MCF 10A (cell line): ENCODE data around the gene BCAT1. TPM values are rescaled to one million over a fixed set of nuclear protein-coding genes. Genes with fewer than 3 reads are reported as not detected.
A peak's percentile ranks its signal among the peaks of the same experiment; 100 is the strongest.

Source experiments
- BruUV-seq: library from RNA; stranded (reverse); fragments of 400-500 nt; replicated peaks from 2 replicates; lab custom pipeline; 2021; lab: Mats Ljungman, UMichigan
- CTCF ChIA-PET: fragments of 300-600 bp; sonication (Branson Sonifier 250); formaldehyde crosslinking; extraction: SDS; loops from one replicate; lab custom pipeline; 2021; ENCODE audit warnings: antibody characterized with exemption, inconsistent platforms; lab: Yijun Ruan, JAX
- POLR2A ChIA-PET: fragments of 300-600, 350-650 bp; sonication (Branson Sonifier 250); formaldehyde crosslinking; extraction: SDS; loops from one replicate; lab custom pipeline; 2020; ENCODE audit warnings: antibody characterized with exemption, inconsistent platforms; lab: Yijun Ruan, JAX
- DNase-seq: peaks from one replicate; pipeline ENCODE4 v3.0.0-alpha.2; 2018; ENCODE audit not compliant: unreplicated experiment
- H3K27ac Mint-ChIP-seq: one replicate; pipeline ENCODE4 v1.8.0; 2022; ENCODE audit warnings: mild to moderate bottlenecking, low read depth, mixed read lengths; ENCODE audit not compliant: unreplicated experiment
- H3K27me3 Mint-ChIP-seq: one replicate; pipeline ENCODE4 v1.8.0; 2022; ENCODE audit warnings: mixed read lengths; ENCODE audit not compliant: insufficient read depth, unreplicated experiment
- H3K36me3 Mint-ChIP-seq: one replicate; pipeline ENCODE4 v1.8.0; 2022; ENCODE audit warnings: mild to moderate bottlenecking, moderate library complexity, mixed read lengths; ENCODE audit not compliant: insufficient read depth, unreplicated experiment
- H3K4me1 Mint-ChIP-seq: one replicate; pipeline ENCODE4 v1.8.0; 2022; ENCODE audit warnings: mixed read lengths; ENCODE audit not compliant: insufficient read depth, unreplicated experiment
- H3K4me3 Mint-ChIP-seq: one replicate; pipeline ENCODE4 v1.8.0; 2022; ENCODE audit warnings: mild to moderate bottlenecking, moderate library complexity, mixed read lengths; ENCODE audit not compliant: unreplicated experiment
- H3K9me3 Mint-ChIP-seq: one replicate; pipeline ENCODE4 v1.8.0; 2022; ENCODE audit warnings: mixed read lengths; ENCODE audit not compliant: unreplicated experiment
- intact Hi-C: fragments of 100-400 bp; cut with micrococcal nuclease; formaldehyde crosslinking; loops from 2 replicates; pipeline ENCODE4 v1.14.1; 2022
- total RNA-seq: library from RNA; stranded (reverse); gene quantifications from 2 replicates; pipeline ENCODE4 v1.2.3, GENCODE V29; 2022
- TF ChIP-seq, protein P1 (sequence below): fragments of 200-600 bp; IDR thresholded peaks from one replicate; pipeline ENCODE4 v1.8.0; 2022; ENCODE audit warnings: antibody characterized with exemption, mild to moderate bottlenecking; ENCODE audit not compliant: unreplicated experiment

The BCAT1 gene
- total RNA-seq, 1 experiment from 2014 or later, result 0.12 TPM

DNA sequence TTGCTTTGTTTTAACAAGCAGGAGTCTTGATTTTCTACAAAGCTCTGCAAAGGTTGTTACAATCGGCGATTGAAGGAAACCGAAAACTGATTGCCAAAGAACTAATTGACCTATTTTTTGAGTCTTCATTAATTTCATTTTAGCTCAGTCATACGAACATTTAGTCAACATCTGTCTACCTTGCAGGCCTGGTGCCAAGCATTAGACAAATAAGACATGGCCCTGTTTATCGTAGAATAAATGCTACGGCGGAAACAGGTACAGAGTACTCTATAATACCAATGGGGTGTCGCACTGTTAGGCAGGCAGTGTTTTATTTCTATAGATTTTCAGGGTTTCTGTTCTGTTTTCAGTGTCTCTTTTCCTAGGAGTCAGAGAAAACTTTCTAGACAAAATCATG lies 171.5 kb downstream of the BCAT1 start:
- no peaks in the 10 kb centered on the region for H3K9me3 Mint-ChIP-seq
- intact Hi-C loops, result loop anchor here (5.0 kb wide), 1 partner anchor 500 kb away; no protein-coding TSS in a partner anchor

DNA sequence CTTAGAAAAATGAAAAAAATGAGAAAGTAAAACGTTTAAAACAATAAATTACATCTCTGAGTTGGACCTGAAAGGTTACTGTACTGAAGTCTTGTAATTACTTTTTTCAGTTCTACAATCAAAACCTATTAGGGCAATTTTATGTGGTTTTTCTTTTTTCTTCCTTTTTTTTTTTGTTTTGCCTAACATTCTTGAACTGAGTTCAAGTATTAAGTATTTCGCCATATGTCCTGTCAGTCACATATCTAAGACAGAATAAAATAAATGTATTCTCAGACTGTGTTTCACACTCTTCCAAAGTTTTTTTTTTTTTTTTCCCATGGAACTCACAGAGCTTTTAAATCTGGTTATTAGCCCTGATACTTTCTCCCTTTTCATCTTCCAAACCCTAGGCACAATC lies 172.0 kb downstream of the BCAT1 start:
- no peaks in the 10 kb centered on the region for H3K36me3 Mint-ChIP-seq
- H3K4me1 Mint-ChIP-seq, result peaks cover 6% of the 10 kb centered on the region
- no peaks in the 10 kb centered on the region for H3K27me3 Mint-ChIP-seq
- ChIA-PET POLR2A (no interaction called here), CTCF (interaction anchor here (0.7 to 3.3 kb wide), 4 partner anchors 12 to 764 kb away, joined by 4 to 19 read pairs (median 4); no protein-coding TSS in a partner anchor)
- DNase-seq, result peak; percentile 25
- no TSS peak for BruUV-seq
- H3K27ac Mint-ChIP-seq, result no peak overlapping the region
- intact Hi-C loops, result loop anchor here (5.0 kb wide), 1 partner anchor 500 kb away; no protein-coding TSS in a partner anchor
- TF ChIP-seq, protein P1, sequence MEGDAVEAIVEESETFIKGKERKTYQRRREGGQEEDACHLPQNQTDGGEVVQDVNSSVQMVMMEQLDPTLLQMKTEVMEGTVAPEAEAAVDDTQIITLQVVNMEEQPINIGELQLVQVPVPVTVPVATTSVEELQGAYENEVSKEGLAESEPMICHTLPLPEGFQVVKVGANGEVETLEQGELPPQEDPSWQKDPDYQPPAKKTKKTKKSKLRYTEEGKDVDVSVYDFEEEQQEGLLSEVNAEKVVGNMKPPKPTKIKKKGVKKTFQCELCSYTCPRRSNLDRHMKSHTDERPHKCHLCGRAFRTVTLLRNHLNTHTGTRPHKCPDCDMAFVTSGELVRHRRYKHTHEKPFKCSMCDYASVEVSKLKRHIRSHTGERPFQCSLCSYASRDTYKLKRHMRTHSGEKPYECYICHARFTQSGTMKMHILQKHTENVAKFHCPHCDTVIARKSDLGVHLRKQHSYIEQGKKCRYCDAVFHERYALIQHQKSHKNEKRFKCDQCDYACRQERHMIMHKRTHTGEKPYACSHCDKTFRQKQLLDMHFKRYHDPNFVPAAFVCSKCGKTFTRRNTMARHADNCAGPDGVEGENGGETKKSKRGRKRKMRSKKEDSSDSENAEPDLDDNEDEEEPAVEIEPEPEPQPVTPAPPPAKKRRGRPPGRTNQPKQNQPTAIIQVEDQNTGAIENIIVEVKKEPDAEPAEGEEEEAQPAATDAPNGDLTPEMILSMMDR, result no peak
- no peak overlapping the region for H3K4me3 Mint-ChIP-seq
- no peaks in the 10 kb centered on the region for H3K9me3 Mint-ChIP-seq

More for the DNA sequence above, 171.5 kb downstream of the BCAT1 start:
- no TSS peak for BruUV-seq
- H3K4me3 Mint-ChIP-seq, result no peak overlapping the region
- H3K27ac Mint-ChIP-seq, result no peak overlapping the region
- ChIA-PET CTCF (interaction anchor here (0.9 to 3.3 kb wide), 6 partner anchors 13 to 764 kb away, joined by 4 to 19 read pairs (median 5); no protein-coding TSS in a partner anchor), POLR2A (interaction anchor here (0.6 kb wide), 1 partner anchor 42 kb away, joined by 4 read pairs; no protein-coding TSS in a partner anchor)
- TF ChIP-seq, protein P1, result no peak
- DNase-seq, result no peak
- H3K4me1 Mint-ChIP-seq, result peaks cover 6% of the 10 kb centered on the region
- no peaks in the 10 kb centered on the region for H3K27me3 Mint-ChIP-seq
- no peaks in the 10 kb centered on the region for H3K36me3 Mint-ChIP-seq

DNA sequence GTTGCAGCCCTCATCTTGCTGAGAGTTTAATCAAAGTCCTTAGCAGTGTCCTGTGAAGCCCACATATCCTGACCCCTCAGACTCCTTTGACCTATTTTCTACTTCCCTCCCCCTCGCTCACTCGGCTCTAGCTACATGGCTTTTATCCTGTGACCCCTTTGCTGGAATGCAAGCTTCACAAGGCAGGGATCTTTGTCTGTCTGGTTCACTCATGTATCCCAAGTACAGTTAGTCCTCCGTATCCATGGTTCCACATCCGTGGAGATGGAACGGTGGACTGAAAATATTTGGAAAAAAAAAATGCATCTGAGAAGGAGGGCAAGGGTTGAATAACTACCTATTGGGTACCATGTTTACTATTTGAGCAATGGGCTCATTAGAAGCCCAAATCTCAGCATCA lies 173.8 kb downstream of the BCAT1 start:
- peaks cover 6% of the 10 kb centered on the region for H3K4me1 Mint-ChIP-seq
- H3K27ac Mint-ChIP-seq, result no peak overlapping the region
- TF ChIP-seq, protein P1, result no peak
- ChIA-PET CTCF (interaction anchor here (0.6 kb wide), 1 partner anchor 67 kb away, joined by 3 read pairs; no protein-coding TSS in a partner anchor), POLR2A (no interaction called here)
- no peaks in the 10 kb centered on the region for H3K36me3 Mint-ChIP-seq
- intact Hi-C loops, result loop anchor here (5.0 kb wide), 1 partner anchor 498 kb away; no protein-coding TSS in a partner anchor
- H3K27me3 Mint-ChIP-seq, result no peaks in the 10 kb centered on the region
- no peak for DNase-seq
- H3K4me3 Mint-ChIP-seq, result no peak overlapping the region
- H3K9me3 Mint-ChIP-seq, result no peaks in the 10 kb centered on the region
- no TSS peak for BruUV-seq

DNA sequence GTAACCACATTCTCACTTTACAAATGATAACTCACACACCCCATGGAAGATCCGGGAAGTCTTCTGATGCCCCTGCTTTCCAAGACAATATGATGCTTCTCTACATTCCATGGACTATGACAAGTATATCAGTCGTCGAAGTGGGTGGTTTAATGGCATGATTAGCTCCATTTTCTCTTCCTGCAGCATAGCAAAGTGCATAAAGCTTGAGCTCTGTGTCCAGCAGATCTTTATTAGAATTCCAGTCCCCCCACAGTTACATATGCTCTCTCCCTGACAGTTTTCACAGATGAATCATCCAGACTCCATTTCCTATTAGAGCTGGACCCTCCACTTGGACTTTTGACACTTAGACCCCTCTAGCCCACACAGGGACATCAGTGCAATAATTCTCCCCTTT lies 174.9 kb downstream of the BCAT1 start:
- Mint-ChIP-seq H3K27me3 (no peaks in the 10 kb centered on the region), H3K27ac (no peak overlapping the region), H3K4me1 (peaks cover 6% of the 10 kb centered on the region), H3K9me3 (no peaks in the 10 kb centered on the region), H3K36me3 (no peaks in the 10 kb centered on the region), H3K4me3 (no peak overlapping the region)
- BruUV-seq, result no TSS peak
- intact Hi-C loops, result no loop called here
- TF ChIP-seq, protein P1, result no peak
- POLR2A ChIA-PET, result no interaction called here
- CTCF ChIA-PET, result no interaction called here
- DNase-seq, result no peak
